GM12878 (cell line): ENCODE results near the gene FAM120A. TPM values are rescaled to one million over a fixed set of nuclear protein-coding genes. Genes with fewer than 3 reads are reported as not detected.

Experiments
- CREM ChIP-seq: IDR thresholded peaks from 2 replicates; pipeline ENCODE4 v1.6.1; 2014; ENCODE audit warnings: antibody characterized with exemption, low read depth
- DPF2 ChIP-seq: fragments of 450-650 bp; IDR thresholded peaks from 2 replicates; pipeline ENCODE4 v1.6.1; 2017; ENCODE audit warnings: mild to moderate bottlenecking
- ZNF24 ChIP-seq: fragments of 450-650 bp; IDR thresholded peaks from 2 replicates; pipeline ENCODE4 v1.6.1; 2017; ENCODE audit warnings: antibody characterized with exemption, mild to moderate bottlenecking
- polyA plus RNA-seq, 11 experiments: library from polyadenylated mRNA; depleted of rRNA in 4 of 11; unstranded in 6 of 11; stranded (reverse) in 5 of 11; fragments of >200 nt; fragmentation: Nextera tagmentation in 4 of 11; fragmentation: Illumina TruSeq in 1 of 11; extraction: Ambion mirVana in 4 of 11; extraction: Trizol in 1 of 11; gene quantifications; 1 replicate in 1 of 11; 2 replicates in 10 of 11; pipeline versions ENCODE4 v1.2.1 to v1.2.3, GENCODE V29; 2011 to 2016; ENCODE audit warnings: inconsistent platforms in 2 of 11, missing spikeins in 2 of 11, low read depth in 1 of 11
- total RNA-seq, 4 experiments: library from RNA; depleted of rRNA in 3 of 4; stranded (reverse); fragments of >200 nt in 3 of 4; fragmentation: Illumina TruSeq in 1 of 4; extraction: Trizol in 1 of 4; gene quantifications; 2 replicates each; pipeline versions ENCODE4 v1.2.1 to v1.2.3, GENCODE V29; 2013 to 2021
- TF ChIP-seq, protein P1 (sequence below): fragments of 450-650 bp; formaldehyde crosslinking; IDR thresholded peaks from 2 replicates; pipeline ENCODE4 v1.4.0; 2020; ENCODE audit warnings: mild to moderate bottlenecking, moderate library complexity
- TF ChIP-seq, protein P2 (sequence below): IDR thresholded peaks from 2 replicates; pipeline ENCODE4 v1.6.1; 2012; ENCODE audit warnings: low read depth, low read length, improper control_type of control experiment
- TF ChIP-seq, protein P3 (sequence below): fragments of 450-650 bp; formaldehyde crosslinking; IDR thresholded peaks from 2 replicates; pipeline ENCODE4 v1.4.0; 2022; ENCODE audit warnings: mild to moderate bottlenecking, moderate library complexity
- TF ChIP-seq, protein P4 (sequence below): fragments of 150-350 bp; IDR thresholded peaks from 2 replicates; pipeline ENCODE4 v1.6.1; 2016; ENCODE audit warnings: low read depth, low read length

FAM120A gene
- total and polyA plus RNA-seq, 10 of the 15 experiments (the other 5 are each of a cell fraction or from before 2014, with no cell fraction given), result 13.1 to 89.6 (median 52.5) TPM

DNA sequence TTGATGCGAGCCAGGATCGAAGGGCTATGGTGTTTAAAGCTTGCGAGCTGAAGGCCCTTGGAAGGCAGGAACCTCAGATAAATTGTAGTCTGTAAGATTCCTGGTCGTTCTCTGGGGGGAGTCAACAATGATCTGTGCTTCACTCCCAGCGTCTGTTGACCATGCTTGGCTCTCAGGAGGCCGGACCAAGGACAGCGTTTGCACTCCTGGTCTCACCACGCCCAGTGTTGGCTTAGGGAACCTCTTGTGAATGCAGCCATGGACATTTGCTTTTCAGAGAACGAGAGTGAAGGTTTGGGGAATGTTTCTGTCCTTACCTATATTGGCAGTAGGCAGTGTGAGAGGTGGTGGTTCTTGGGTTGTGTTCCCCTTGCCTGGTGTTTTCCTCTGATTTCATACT lies 62.1 kb downstream of the FAM120A start (continued):
- TF ChIP-seq, protein P1, sequence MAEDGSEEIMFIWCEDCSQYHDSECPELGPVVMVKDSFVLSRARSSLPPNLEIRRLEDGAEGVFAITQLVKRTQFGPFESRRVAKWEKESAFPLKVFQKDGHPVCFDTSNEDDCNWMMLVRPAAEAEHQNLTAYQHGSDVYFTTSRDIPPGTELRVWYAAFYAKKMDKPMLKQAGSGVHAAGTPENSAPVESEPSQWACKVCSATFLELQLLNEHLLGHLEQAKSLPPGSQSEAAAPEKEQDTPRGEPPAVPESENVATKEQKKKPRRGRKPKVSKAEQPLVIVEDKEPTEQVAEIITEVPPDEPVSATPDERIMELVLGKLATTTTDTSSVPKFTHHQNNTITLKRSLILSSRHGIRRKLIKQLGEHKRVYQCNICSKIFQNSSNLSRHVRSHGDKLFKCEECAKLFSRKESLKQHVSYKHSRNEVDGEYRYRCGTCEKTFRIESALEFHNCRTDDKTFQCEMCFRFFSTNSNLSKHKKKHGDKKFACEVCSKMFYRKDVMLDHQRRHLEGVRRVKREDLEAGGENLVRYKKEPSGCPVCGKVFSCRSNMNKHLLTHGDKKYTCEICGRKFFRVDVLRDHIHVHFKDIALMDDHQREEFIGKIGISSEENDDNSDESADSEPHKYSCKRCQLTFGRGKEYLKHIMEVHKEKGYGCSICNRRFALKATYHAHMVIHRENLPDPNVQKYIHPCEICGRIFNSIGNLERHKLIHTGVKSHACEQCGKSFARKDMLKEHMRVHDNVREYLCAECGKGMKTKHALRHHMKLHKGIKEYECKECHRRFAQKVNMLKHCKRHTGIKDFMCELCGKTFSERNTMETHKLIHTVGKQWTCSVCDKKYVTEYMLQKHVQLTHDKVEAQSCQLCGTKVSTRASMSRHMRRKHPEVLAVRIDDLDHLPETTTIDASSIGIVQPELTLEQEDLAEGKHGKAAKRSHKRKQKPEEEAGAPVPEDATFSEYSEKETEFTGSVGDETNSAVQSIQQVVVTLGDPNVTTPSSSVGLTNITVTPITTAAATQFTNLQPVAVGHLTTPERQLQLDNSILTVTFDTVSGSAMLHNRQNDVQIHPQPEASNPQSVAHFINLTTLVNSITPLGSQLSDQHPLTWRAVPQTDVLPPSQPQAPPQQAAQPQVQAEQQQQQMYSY, result no peak
- TF ChIP-seq, protein P2, sequence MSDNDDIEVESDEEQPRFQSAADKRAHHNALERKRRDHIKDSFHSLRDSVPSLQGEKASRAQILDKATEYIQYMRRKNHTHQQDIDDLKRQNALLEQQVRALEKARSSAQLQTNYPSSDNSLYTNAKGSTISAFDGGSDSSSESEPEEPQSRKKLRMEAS, result no peak
- no peak for TF ChIP-seq ZNF24
- no peak for TF ChIP-seq CREM
- TF ChIP-seq DPF2, result no peak
- TF ChIP-seq, protein P3, sequence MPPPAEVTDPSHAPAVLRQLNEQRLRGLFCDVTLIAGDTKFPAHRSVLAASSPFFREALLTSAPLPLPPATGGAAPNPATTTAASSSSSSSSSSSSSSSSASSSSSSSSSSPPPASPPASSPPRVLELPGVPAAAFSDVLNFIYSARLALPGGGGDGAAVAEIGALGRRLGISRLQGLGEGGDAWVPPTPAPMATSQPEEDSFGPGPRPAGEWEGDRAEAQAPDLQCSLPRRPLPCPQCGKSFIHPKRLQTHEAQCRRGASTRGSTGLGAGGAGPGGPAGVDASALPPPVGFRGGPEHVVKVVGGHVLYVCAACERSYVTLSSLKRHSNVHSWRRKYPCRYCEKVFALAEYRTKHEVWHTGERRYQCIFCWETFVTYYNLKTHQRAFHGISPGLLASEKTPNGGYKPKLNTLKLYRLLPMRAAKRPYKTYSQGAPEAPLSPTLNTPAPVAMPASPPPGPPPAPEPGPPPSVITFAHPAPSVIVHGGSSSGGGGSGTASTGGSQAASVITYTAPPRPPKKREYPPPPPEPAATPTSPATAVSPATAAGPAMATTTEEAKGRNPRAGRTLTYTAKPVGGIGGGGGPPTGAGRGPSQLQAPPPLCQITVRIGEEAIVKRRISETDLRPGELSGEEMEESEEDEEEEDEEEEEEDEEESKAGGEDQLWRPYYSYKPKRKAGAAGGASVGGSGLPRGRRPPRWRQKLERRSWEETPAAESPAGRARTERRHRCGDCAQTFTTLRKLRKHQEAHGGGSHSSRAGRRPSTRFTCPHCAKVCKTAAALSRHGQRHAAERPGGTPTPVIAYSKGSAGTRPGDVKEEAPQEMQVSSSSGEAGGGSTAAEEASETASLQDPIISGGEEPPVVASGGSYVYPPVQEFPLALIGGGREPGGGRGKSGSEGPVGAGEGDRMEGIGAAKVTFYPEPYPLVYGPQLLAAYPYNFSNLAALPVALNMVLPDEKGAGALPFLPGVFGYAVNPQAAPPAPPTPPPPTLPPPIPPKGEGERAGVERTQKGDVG (CRISPR knock-in tag), result no peak
- TF ChIP-seq, protein P4, sequence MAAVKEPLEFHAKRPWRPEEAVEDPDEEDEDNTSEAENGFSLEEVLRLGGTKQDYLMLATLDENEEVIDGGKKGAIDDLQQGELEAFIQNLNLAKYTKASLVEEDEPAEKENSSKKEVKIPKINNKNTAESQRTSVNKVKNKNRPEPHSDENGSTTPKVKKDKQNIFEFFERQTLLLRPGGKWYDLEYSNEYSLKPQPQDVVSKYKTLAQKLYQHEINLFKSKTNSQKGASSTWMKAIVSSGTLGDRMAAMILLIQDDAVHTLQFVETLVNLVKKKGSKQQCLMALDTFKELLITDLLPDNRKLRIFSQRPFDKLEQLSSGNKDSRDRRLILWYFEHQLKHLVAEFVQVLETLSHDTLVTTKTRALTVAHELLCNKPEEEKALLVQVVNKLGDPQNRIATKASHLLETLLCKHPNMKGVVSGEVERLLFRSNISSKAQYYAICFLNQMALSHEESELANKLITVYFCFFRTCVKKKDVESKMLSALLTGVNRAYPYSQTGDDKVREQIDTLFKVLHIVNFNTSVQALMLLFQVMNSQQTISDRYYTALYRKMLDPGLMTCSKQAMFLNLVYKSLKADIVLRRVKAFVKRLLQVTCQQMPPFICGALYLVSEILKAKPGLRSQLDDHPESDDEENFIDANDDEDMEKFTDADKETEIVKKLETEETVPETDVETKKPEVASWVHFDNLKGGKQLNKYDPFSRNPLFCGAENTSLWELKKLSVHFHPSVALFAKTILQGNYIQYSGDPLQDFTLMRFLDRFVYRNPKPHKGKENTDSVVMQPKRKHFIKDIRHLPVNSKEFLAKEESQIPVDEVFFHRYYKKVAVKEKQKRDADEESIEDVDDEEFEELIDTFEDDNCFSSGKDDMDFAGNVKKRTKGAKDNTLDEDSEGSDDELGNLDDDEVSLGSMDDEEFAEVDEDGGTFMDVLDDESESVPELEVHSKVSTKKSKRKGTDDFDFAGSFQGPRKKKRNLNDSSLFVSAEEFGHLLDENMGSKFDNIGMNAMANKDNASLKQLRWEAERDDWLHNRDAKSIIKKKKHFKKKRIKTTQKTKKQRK, result no peak
